ENCODE data around the gene TULP4.
"Not testable (repeated sequence)": the region's sequence is repeated elsewhere in the genome, so short reads cannot be mapped to it uniquely, and the experiment has no call there.

Gene TULP4

GRCh38 chr6:158312165-158312564 is at the start of gene TULP4:
Gene TULP4 (plus strand): TSS chr6:158312465. CDS start chr6:158314017, 1,552 bp downstream.
- no peak for DNase-seq

GRCh38 chr6:158262755-158263154 is 49.5 kb upstream of the TULP4 start:
- DNase-seq: no peak

GRCh38 chr6:158264180-158264579 is 48.1 kb upstream of the TULP4 start:
- no peak for DNase-seq

GRCh38 chr6:158266131-158266530 is 46.1 kb upstream of the TULP4 start:
- no peak for DNase-seq

GRCh38 chr6:158268361-158269147 is 43.7 kb upstream of the TULP4 start:
- no peak for DNase-seq

- no peak for DNase-seq
Observed at GRCh38 chr6:158269657-158270056, 42.6 kb upstream of the TULP4 start.

- DNase-seq: no peak
Observed at GRCh38 chr6:158270389-158271127, 41.7 kb upstream of the TULP4 start.

- no peak for DNase-seq
Observed at GRCh38 chr6:158272324-158272723, 39.9 kb upstream of the TULP4 start.

GRCh38 chr6:158278004-158278403 is 34.3 kb upstream of the TULP4 start:
- no peak for DNase-seq

- no peak for DNase-seq
Observed at GRCh38 chr6:158279615-158280014, 32.6 kb upstream of the TULP4 start.

- DNase-seq: no peak
Observed at GRCh38 chr6:158283304-158283980, 28.8 kb upstream of the TULP4 start.

GRCh38 chr6:158284007-158284875 is 28.0 kb upstream of the TULP4 start:
- no peak for DNase-seq

GRCh38 chr6:158284876-158285655 is 27.2 kb upstream of the TULP4 start:
- no peak for DNase-seq

- DNase-seq: no peak
Observed at GRCh38 chr6:158285656-158286021, 26.6 kb upstream of the TULP4 start.

- no peak for DNase-seq
Observed at GRCh38 chr6:158286413-158286812, 25.9 kb upstream of the TULP4 start.

GRCh38 chr6:158287047-158287446 is 25.2 kb upstream of the TULP4 start:
- no peak for DNase-seq

- DNase-seq: no peak
Observed at GRCh38 chr6:158290040-158290439, 22.2 kb upstream of the TULP4 start.

GRCh38 chr6:158290659-158291058 is 21.6 kb upstream of the TULP4 start:
- DNase-seq: peak; percentile 37

- DNase-seq: no peak
Observed at GRCh38 chr6:158292016-158292415, 20.2 kb upstream of the TULP4 start.

- no peak for DNase-seq
Observed at GRCh38 chr6:158293122-158293521, 19.1 kb upstream of the TULP4 start.

GRCh38 chr6:158295976-158296853 is 16.1 kb upstream of the TULP4 start:
- DNase-seq: not testable (repeated sequence)
